Left lobe of liver (tissue), 2 donors: ENCODE results near the gene EXOC3. TPM values are rescaled to one million over a fixed set of nuclear protein-coding genes. Genes with fewer than 3 reads are reported as not detected.

ENCODE experiments used
- ATAC-seq: fragments of 200-7000 bp; cut with Tn5 transposase; one replicate; pipeline ENCODE4 v1.9.1; 2020; ENCODE audit warnings: mild to moderate bottlenecking, moderate library complexity
- DNase-seq: peaks from one replicate; pipeline ENCODE4 v3.0.0-alpha.2; 2020; ENCODE audit warnings: low spot score
- total RNA-seq: library from RNA; stranded (reverse); gene quantifications from one replicate; pipeline ENCODE4 v1.2.1, GENCODE V29; 2021
- donor health status: DM: no; HTN: no; CAD: no; lungs with moderate emphysema.
- donor health status: DM: no; HTN: yes; CAD: no.

EXOC3 gene
- total RNA-seq, 1 donor from 2014 or later, result 25.7 TPM

GRCh38 chr5:424301-425110, 18.5 kb upstream of the EXOC3 start:
- no peak for ATAC-seq

DNA sequence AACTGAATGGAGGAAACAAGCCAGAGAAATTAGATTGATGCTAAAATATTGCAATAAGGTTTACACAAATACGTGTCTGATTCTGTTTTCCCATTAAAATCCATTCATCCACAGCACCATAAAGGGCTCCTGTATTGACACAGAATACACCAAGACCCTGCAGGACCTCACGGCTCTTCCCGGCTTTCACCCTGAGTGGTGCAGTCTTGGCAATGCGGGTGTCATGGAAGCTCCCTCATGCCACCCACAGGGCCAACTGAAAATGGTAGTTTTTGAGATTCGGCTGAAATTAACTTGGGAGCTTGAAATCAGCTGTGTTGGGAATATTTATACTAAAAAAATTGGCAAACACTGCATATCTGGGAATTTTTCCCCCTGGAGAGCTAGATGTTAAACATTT, 17.3 kb upstream of the EXOC3 start:
- ATAC-seq, result no peak
- no peak for DNase-seq

More at GRCh38 chr5:424301-425110, 18.5 kb upstream of the EXOC3 start:
- DNase-seq, result peak; percentile 22

GRCh38 chr5:426392-426976, 16.5 kb upstream of the EXOC3 start:
- no peak for ATAC-seq
- no peak for DNase-seq

DNA sequence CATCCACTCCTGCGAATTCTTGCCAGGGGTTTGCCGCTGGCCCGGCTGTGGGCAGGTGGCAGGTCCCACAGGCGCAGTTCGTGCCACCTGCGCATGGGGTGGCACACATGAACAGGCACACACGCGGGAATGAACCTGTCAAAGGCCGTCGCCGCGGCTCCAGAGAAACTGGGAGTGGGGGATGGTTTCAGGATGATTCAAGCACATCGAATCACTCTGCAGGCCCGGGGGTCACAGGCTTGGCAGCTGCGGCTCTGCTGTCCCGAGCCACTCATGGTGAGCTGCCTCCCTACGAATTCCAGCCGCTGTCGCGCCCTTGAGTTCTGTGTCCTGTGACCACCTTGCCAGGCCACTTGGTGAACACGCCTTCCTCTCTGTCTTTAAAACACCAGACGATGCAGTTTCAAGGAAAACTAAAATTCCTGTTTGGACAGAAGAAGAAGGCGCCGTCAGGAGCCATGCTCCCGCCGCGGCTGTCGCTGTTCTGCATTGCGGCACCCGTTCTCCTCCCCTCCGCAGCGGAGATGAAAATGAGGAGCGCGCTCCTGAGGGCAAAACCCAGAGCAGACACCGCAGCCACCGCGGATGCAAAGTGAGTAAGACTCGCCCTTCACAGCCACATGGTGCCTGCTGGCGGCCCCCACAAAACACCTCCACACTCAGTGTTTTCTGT, 15.4 kb upstream of the EXOC3 start:
- no peak for ATAC-seq

DNA sequence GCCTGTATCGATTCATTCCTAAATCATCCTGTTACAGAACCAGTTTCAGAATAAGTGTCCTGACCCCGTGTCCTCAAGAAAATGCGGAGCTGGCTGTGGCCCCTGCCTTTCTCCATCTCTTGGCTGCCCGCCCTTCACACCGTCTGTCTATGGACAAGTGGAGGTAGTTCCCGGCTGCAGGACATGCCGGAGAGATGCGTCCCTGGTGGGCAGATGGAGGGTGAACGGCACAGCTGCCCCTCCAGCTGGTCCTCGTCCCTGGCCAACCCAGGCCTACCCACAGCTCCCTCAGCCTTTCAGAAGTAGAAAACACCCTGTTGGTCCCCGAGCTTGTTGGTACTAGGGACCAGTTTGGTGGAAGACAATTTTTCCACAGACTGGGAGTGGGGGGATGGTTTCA, 14.8 kb upstream of the EXOC3 start:
- DNase-seq (no peak), ATAC-seq (no peak)

More for the DNA sequence above, 15.4 kb upstream of the EXOC3 start:
- DNase-seq, result no peak

- DNase-seq, result no peak
- ATAC-seq, result no peak
These were observed 14.1 kb upstream of the EXOC3 start for GRCh38 chr5:428754-429452.

- no peak for DNase-seq
These were observed 13.4 kb upstream of the EXOC3 start for GRCh38 chr5:429453-430188.

DNA sequence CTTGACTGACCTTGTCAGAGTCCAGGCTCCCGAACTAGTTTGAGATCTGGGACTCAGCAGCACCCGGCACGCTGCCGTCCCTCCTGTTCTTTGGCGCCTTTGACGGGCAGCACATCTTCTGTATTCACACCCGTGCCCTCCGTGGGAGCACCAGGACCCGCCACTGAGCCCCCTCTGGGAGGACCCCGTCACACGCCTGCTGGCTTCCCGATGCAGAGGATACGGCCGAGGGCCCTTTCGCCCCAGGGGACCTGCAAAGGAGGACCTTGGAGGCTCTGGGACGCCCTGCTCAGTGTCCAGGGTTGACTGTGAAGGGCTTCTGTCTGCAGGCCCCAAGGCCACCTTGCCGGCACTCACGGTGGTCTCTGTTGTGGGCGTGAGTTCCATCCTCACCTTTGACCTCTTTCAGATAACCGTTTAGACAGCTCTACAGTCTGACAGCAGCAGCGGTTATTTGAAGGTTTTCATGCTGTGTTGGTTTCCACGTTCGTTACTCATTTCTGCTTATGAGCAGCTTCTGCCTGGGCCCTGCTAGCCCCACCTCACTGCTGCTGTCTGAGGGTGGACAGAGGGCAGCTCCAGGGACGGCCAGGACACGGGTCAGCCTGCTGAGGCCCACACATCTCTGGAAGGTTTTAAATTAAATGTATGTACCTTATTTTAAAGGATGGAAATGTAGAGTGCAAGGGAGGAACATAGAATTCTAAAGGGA, 12.6 kb upstream of the EXOC3 start:
- DNase-seq (no peak), ATAC-seq (no peak)

More at GRCh38 chr5:429453-430188, 13.4 kb upstream of the EXOC3 start:
- no peak for ATAC-seq

GRCh38 chr5:431001-431710, 11.8 kb upstream of the EXOC3 start:
- DNase-seq (no peak), ATAC-seq (peak; percentile 70)

DNA sequence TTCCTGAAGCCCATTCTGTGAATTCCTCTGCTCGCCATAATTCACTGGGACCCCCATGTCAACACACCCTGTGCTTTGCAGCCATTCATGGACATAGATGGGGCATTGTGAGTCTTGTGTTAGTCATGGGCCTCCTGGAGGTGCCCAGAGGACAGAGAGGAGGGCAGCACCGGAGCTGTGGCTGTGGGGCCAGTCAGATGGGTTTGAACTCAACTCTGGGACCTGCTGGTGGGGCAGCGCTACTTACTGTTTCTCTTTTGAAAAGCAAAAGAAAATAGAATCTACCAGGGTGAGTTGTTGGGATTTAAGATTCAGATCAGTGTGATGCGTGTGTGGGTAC, 11.3 kb upstream of the EXOC3 start:
- DNase-seq, result no peak
- ATAC-seq, result no peak

GRCh38 chr5:432201-432927, 10.6 kb upstream of the EXOC3 start:
- no peak for ATAC-seq
- DNase-seq, result no peak

- ATAC-seq, result no peak
- DNase-seq, result peak; percentile 33
These were observed 9.8 kb upstream of the EXOC3 start for GRCh38 chr5:432928-433791.

- no peak for ATAC-seq
- DNase-seq, result peak; percentile 37
These were observed 9.1 kb upstream of the EXOC3 start for GRCh38 chr5:433836-434235.

DNA sequence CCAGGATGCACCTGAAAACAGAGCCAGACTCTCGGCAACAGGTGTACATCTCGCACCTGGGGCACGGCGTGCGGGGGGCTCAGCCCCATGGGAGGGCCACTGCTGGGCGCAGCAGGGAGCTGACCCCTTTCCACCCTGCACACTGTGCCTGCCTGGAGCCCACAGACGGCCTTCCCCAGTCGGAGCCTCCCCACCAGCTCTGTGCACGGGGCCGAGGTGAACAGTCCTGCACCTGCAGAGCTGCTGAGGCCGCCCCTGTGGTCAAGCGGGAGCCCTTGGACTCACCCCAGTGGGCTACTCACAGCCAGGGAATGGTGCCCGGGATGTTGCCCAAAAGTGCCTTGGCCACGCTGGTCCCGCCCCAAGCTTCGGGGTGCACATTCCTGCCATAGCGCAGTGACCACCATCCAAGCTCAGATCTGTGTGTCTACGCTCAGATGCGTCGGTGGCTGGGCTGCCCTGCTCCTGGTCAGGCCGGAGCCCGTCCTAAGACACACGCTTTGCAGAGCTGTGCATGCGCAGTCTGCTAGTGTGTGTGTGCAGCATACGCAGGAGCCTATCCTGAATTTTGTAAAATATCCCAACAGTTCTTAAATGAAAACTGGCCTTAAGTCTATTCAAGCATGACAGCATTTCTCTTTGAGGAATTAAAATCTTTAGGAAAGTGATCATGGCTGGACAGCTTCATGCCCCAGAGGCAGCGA, 8.4 kb upstream of the EXOC3 start:
- peak; percentile 31 for DNase-seq
- no peak for ATAC-seq

DNA sequence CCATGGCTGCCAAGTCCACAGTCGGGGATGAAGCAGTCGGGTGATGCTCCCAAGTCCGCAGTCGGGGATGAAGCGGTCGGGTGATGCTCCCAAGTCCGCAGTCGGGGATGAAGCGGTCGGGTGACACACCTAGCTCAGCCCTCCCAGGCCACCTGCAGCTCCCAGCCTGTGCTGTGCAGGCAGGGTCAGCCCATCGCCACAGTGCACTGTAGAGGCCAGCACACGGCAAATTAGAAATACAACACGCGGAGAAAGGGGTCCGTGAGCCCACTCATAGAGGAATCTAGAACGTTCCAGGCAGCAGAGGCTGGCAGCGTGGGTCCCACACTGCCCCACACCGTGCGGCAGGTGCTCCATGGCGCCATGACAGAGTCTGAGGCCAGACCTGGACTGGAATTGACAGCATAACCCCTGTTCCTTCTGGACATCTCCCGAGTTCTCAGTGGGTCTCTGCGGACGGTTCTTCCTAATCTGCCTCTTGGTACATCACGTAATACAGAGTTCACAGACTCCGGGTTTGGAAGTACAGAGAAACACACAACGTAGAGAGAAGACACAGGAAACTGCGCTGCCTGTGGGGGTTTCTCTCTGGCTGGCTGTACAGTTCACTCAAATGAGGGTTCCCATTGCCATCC, 7.7 kb upstream of the EXOC3 start:
- DNase-seq, result peak; percentile 39
- no peak for ATAC-seq

GRCh38 chr5:435961-436640, 6.9 kb upstream of the EXOC3 start:
- ATAC-seq, result peak; percentile 81
- DNase-seq, result peak; percentile 43
